H9 (cell line): ENCODE results near the gene RPL5. TPM values are rescaled to one million over a fixed set of nuclear protein-coding genes. Genes with fewer than 3 reads are reported as not detected.

Source experiments
- DNase-seq: peaks from one replicate; pipeline ENCODE4 v3.0.0-alpha.2; 2017
- H2AFZ ChIP-seq: one replicate; pipeline ENCODE4 v1.6.1; 2013; ENCODE audit warnings: mild to moderate bottlenecking, low read length, control low read depth, moderate library complexity
- H2AK5ac ChIP-seq: 2 replicates; pipeline ENCODE4 v1.6.1; 2013; ENCODE audit warnings: low read length, control low read depth, mixed read lengths; ENCODE audit not compliant: insufficient read length
- H2BK120ac ChIP-seq: one replicate; pipeline ENCODE4 v1.6.1; 2013; ENCODE audit warnings: low read depth, mild to moderate bottlenecking, low read length, control low read depth, inconsistent platforms; ENCODE audit not compliant: poor library complexity, severe bottlenecking
- H2BK12ac ChIP-seq: 2 replicates; pipeline ENCODE4 v1.6.1; 2013; ENCODE audit warnings: low read length, control low read depth, mixed read lengths, low read depth; ENCODE audit not compliant: insufficient read length
- H2BK15ac ChIP-seq: 2 replicates; pipeline ENCODE4 v1.6.1; 2013; ENCODE audit warnings: low read depth, low read length, control low read depth
- H2BK20ac ChIP-seq: one replicate; pipeline ENCODE4 v1.6.1; 2013; ENCODE audit warnings: low read depth, mild to moderate bottlenecking, low read length, control low read depth, inconsistent platforms; ENCODE audit not compliant: poor library complexity, severe bottlenecking
- H2BK5ac ChIP-seq: 2 replicates; pipeline ENCODE4 v1.6.1; 2013; ENCODE audit warnings: low read length, control low read depth, mixed read lengths; ENCODE audit not compliant: insufficient read length
- H3K14ac ChIP-seq: 2 replicates; pipeline ENCODE4 v1.6.1; 2013; ENCODE audit warnings: low read length, control low read depth; ENCODE audit not compliant: insufficient read depth
- H3K18ac ChIP-seq: 2 replicates; pipeline ENCODE4 v1.6.1; 2013; ENCODE audit warnings: low read depth, mild to moderate bottlenecking, mixed read lengths, low read length, control low read depth; ENCODE audit not compliant: insufficient read length
- H3K23ac ChIP-seq: 2 replicates; pipeline ENCODE4 v1.6.1; 2013; ENCODE audit warnings: low read length, control low read depth, mixed read lengths, low read depth; ENCODE audit not compliant: insufficient read length
- H3K23me2 ChIP-seq: 2 replicates; pipeline ENCODE4 v1.6.1; 2013; ENCODE audit warnings: low read depth, mild to moderate bottlenecking, mixed read lengths, low read length, control low read depth; ENCODE audit not compliant: insufficient read length, poor library complexity, severe bottlenecking
- H3K27ac ChIP-seq: 2 replicates; pipeline ENCODE4 v1.5.1; 2013; ENCODE audit warnings: low read length, control low read depth, mixed read lengths, low read depth; ENCODE audit not compliant: insufficient read length
- H3K27me3 ChIP-seq: 2 replicates; pipeline ENCODE4 v1.6.1; 2013; ENCODE audit warnings: low read length, control low read depth, inconsistent platforms; ENCODE audit not compliant: insufficient read depth
- H3K4ac ChIP-seq: 2 replicates; pipeline ENCODE4 v1.6.1; 2013; ENCODE audit warnings: low read depth, mild to moderate bottlenecking, control low read depth, inconsistent platforms, low read length, moderate library complexity
- H3K4me1 ChIP-seq: 2 replicates; pipeline ENCODE4 v1.6.1; 2013; ENCODE audit warnings: low read length, control low read depth, inconsistent platforms; ENCODE audit not compliant: insufficient read depth
- H3K4me2 ChIP-seq: 2 replicates; pipeline ENCODE4 v1.6.1; 2013; ENCODE audit warnings: low read length, control low read depth, mixed read lengths; ENCODE audit not compliant: insufficient read length, insufficient read depth
- H3K56ac ChIP-seq: 2 replicates; pipeline ENCODE4 v1.6.1; 2013; ENCODE audit warnings: low read depth, mild to moderate bottlenecking, mixed read lengths, low read length, control low read depth; ENCODE audit not compliant: insufficient read length
- H3K79me1 ChIP-seq: 2 replicates; pipeline ENCODE4 v1.6.1; 2013; ENCODE audit warnings: low read depth, mild to moderate bottlenecking, moderate library complexity, low read length, control low read depth, inconsistent platforms; ENCODE audit not compliant: insufficient read depth, poor library complexity, severe bottlenecking
- H3K79me2 ChIP-seq: 2 replicates; pipeline ENCODE4 v1.6.1; 2013; ENCODE audit warnings: low read length, control low read depth, inconsistent platforms; ENCODE audit not compliant: insufficient read depth
- H3K9ac ChIP-seq: 2 replicates; pipeline ENCODE4 v1.6.1; 2013; ENCODE audit warnings: low read length, control low read depth, mixed read lengths; ENCODE audit not compliant: insufficient read length; ENCODE audit errors: extremely low read depth
- H3K9me3 ChIP-seq: one replicate; pipeline ENCODE4 v1.6.1; 2013; ENCODE audit warnings: low read depth, low read length, inconsistent platforms; ENCODE audit not compliant: control insufficient read depth
- H3T11ph ChIP-seq: one replicate; pipeline ENCODE4 v1.6.1; 2013; ENCODE audit warnings: mild to moderate bottlenecking, low read length, control low read depth, inconsistent platforms
- H4K20me1 ChIP-seq: one replicate; pipeline ENCODE4 v1.6.1; 2013; ENCODE audit not compliant: control insufficient read depth, insufficient read length, insufficient read depth
- H4K5ac ChIP-seq: 2 replicates; pipeline ENCODE4 v1.6.1; 2013; ENCODE audit warnings: low read depth, mild to moderate bottlenecking, mixed read lengths, low read length, control low read depth; ENCODE audit not compliant: insufficient read length
- H4K8ac ChIP-seq: replicated peaks from 2 replicates; pipeline ENCODE4 v1.6.1; 2013; ENCODE audit warnings: low read length, control low read depth, mixed read lengths, low read depth; ENCODE audit not compliant: insufficient read length
- H4K91ac ChIP-seq: 2 replicates; pipeline ENCODE4 v1.6.1; 2013; ENCODE audit warnings: low read depth, mild to moderate bottlenecking, moderate library complexity, mixed read lengths, low read length, control low read depth; ENCODE audit not compliant: insufficient read length
- H3K27ac Mint-ChIP-seq, 3 experiments: 2 replicates in 2 of 3; 3 replicates in 1 of 3; pipeline ENCODE4 v1.8.0; 2020 to 2021; ENCODE audit warnings: mixed read lengths in 3 of 3, mild to moderate bottlenecking in 1 of 3, moderate library complexity in 1 of 3
- H3K27me3 Mint-ChIP-seq: 2 replicates; pipeline ENCODE4 v1.8.0; 2021; ENCODE audit warnings: low read depth, mild to moderate bottlenecking, moderate library complexity, mixed read lengths
- H3K36me3 Mint-ChIP-seq, 3 experiments: 2 replicates in 2 of 3; 3 replicates in 1 of 3; pipeline ENCODE4 v1.8.0; 2020 to 2021; ENCODE audit warnings: low read depth in 3 of 3, mixed read lengths in 3 of 3; ENCODE audit not compliant: insufficient read depth in 1 of 3
- H3K4me1 Mint-ChIP-seq, 2 experiments: 2 replicates each; pipeline ENCODE4 v1.8.0; 2020; ENCODE audit warnings: mixed read lengths in 2 of 2
- H3K4me3 Mint-ChIP-seq, 2 experiments: 2 replicates in 1 of 2; 3 replicates in 1 of 2; pipeline ENCODE4 v1.8.0; 2020 to 2021; ENCODE audit warnings: mild to moderate bottlenecking in 2 of 2, mixed read lengths in 2 of 2, moderate library complexity in 1 of 2
- H3K9me3 Mint-ChIP-seq, 2 experiments: 2 replicates in 1 of 2; 3 replicates in 1 of 2; pipeline ENCODE4 v1.8.0; 2020; ENCODE audit warnings: mild to moderate bottlenecking in 2 of 2, mixed read lengths in 2 of 2, moderate library complexity in 1 of 2
- CTCF ChIP-seq: fragments of 200-600 bp; sonication (generic); conservative IDR thresholded peaks from 3 replicates; pipeline ENCODE4 v1.8.0; 2021; ENCODE audit warnings: antibody characterized with exemption, mild to moderate bottlenecking
- WGBS: extraction: QIAGEN DNeasy Blood & Tissue Kit; methylation state at CpG from one replicate; pipeline ENCODE4 v1.1.7; 2013; ENCODE audit warnings: missing lambda C conversion rate, low lambda C conversion rate, mixed read lengths; ENCODE audit not compliant: insufficient read length; ENCODE audit errors: extremely low coverage; 5-methylcytosine and 5-hydroxymethylcytosine counted together
- total RNA-seq: library from RNA; stranded (reverse); gene quantifications from 2 replicates; pipeline ENCODE4 v1.2.1, GENCODE V29; 2021

The RPL5 gene
- total RNA-seq, 1 experiment from 2014 or later: 1,608 TPM

DNA sequence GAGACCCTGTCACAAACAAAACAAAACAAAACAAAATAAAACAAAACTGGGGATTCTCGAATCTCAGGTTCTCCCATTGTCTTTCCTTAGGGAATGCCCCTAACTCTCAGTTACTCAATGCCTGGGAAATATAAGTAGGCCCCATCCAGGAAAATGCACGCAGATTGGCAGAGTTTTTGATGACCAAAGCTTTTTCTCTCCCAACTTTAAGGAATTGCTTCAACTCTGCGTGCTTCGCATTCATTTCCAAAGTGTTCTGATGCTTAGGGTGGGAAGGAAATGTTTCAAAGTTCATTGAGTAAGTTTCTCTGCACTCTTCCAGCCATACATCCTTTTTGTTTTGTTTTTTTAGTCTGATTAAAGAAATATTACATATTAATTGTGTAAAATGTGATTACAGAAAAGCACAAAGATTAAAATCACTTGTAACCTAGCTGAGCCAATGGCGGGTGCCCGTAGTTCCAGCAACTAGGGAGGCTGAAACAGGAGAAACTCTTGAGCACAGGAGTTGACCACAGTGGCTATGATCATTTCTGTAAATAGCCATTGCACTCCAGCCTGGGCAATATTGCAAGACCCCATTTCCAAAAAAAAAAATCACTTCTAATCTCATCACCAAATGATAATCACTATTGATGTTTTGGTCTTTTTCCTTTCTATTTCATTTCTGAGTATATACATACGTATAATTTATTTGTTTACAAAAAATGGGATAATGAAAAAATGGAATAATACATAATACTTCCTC, 28.5 kb upstream of the RPL5 start:
- no peak overlapping the region for H2BK12ac ChIP-seq
- no peak for TF ChIP-seq CTCF
- H3K14ac ChIP-seq: no peak overlapping the region
- H3K18ac ChIP-seq: no peak overlapping the region
- no peak overlapping the region for H3K4ac ChIP-seq
- no peak overlapping the region for H2BK5ac ChIP-seq
- no peak for DNase-seq
- no peaks in the 10 kb centered on the region for H3K9me3 ChIP-seq
- no peaks in the 10 kb centered on the region for H3K27me3 Mint-ChIP-seq
- no peaks in the 10 kb centered on the region for H3K27me3 ChIP-seq
- no peak overlapping the region for H3K27ac ChIP-seq
- H4K91ac ChIP-seq: no peak overlapping the region
- no peak overlapping the region for H2BK15ac ChIP-seq
- H4K20me1 ChIP-seq: no peaks in the 10 kb centered on the region
- H2AK5ac ChIP-seq: no peak overlapping the region
- H3K36me3 Mint-ChIP-seq: no peaks in the 10 kb centered on the region
- H3K4me2 ChIP-seq: no peak overlapping the region
- peaks cover 3 to 4% of the 10 kb centered on the region in 2 experiments; a peak in 2 of 4 replicates for H3K4me1 Mint-ChIP-seq
- H4K8ac ChIP-seq: no peak overlapping the region
- no peak overlapping the region for H3T11ph ChIP-seq
- H2BK20ac ChIP-seq: no peak overlapping the region
- H3K79me1 ChIP-seq: no peaks in the 10 kb centered on the region
- H3K9me3 Mint-ChIP-seq: no peaks in the 10 kb centered on the region; a peak in 1 of 5 replicates
- H3K56ac ChIP-seq: no peak overlapping the region
- H2AFZ ChIP-seq: no peak overlapping the region
- H3K4me3 Mint-ChIP-seq: no peak overlapping the region
- H3K79me2 ChIP-seq: no peaks in the 10 kb centered on the region
- no peaks in the 10 kb centered on the region for H3K23me2 ChIP-seq
- WGBS: no CpG with 5 or more reads among the region's 7 CpGs
- no peak overlapping the region for H3K23ac ChIP-seq
- no peaks in the 10 kb centered on the region for H3K4me1 ChIP-seq
- no peak overlapping the region for H4K5ac ChIP-seq
- H3K9ac ChIP-seq: no peak overlapping the region
- no peak overlapping the region for H3K27ac Mint-ChIP-seq
- H2BK120ac ChIP-seq: no peak overlapping the region
